Lower lobe of right lung (tissue), 2 donors: ENCODE data around the gene AK9. TPM values are rescaled to one million over a fixed set of nuclear protein-coding genes. Genes with fewer than 3 reads are reported as not detected.

ENCODE experiments used
- ATAC-seq, 2 donors: fragments of 200-7000 bp; cut with Tn5 transposase; one replicate each; pipeline ENCODE4 v1.9.1; 2020 to 2022; ENCODE audit warnings: mild to moderate bottlenecking in 2 of 2, moderate library complexity in 2 of 2
- DNase-seq: peaks from one replicate; pipeline ENCODE4 v3.0.0-alpha.2; 2020
- H3K27ac ChIP-seq: fragments of 200-600 bp; one replicate; pipeline ENCODE4 v1.8.0; 2022
- H3K27me3 ChIP-seq: fragments of 200-600 bp; one replicate; pipeline ENCODE4 v1.8.0; 2022; ENCODE audit warnings: low read depth
- H3K36me3 ChIP-seq: fragments of 200-600 bp; one replicate; pipeline ENCODE4 v1.8.0; 2022; ENCODE audit warnings: mild to moderate bottlenecking
- H3K4me1 ChIP-seq: fragments of 200-600 bp; one replicate; pipeline ENCODE4 v1.8.0; 2022
- H3K4me3 ChIP-seq: fragments of 200-600 bp; one replicate; pipeline ENCODE4 v1.8.0; 2022; ENCODE audit warnings: mild to moderate bottlenecking
- H3K9me3 ChIP-seq: fragments of 200-600 bp; one replicate; pipeline ENCODE4 v1.8.0; 2022
- CTCF ChIP-seq: fragments of 200-600 bp; IDR thresholded peaks from one replicate; pipeline ENCODE4 v1.8.0; 2022; ENCODE audit warnings: antibody characterized with exemption, mild to moderate bottlenecking
- intact Hi-C: fragments of 100-400 bp; cut with DNase I; formaldehyde crosslinking; loops from one replicate; pipeline ENCODE4 v1.11.0; 2022
- total RNA-seq: library from RNA; stranded (reverse); fragmentation: NEBNext Ultra II Directional; extraction: Animal tissue kit (Norgen Biotek cat#: 25700); gene quantifications from one replicate; pipeline ENCODE4 v1.2.1, GENCODE V29; 2021
- donor health status: DM: no; HTN: yes; CAD: no; lungs with severe emphysema.

AK9 gene
- total RNA-seq, 1 donor from 2014 or later = 13.9 TPM

GRCh38 chr6:109696355-109696754 lies 5.4 kb upstream of the AK9 start:
- H3K4me1 ChIP-seq = peaks cover 28% of the 10 kb centered on the region
- no peak for DNase-seq
- ATAC-seq = no peak
- H3K27me3 ChIP-seq = no peaks in the 10 kb centered on the region
- TF ChIP-seq CTCF = no peak
- intact Hi-C loops = no loop called here
- H3K4me3 ChIP-seq = no peak overlapping the region
- no peaks in the 10 kb centered on the region for H3K9me3 ChIP-seq
- H3K36me3 ChIP-seq = no peaks in the 10 kb centered on the region
- H3K27ac ChIP-seq = no peak overlapping the region

GRCh38 chr6:109695468-109695867 lies 4.5 kb upstream of the AK9 start:
- no peak for DNase-seq
- intact Hi-C loops = no loop called here
- no peak for TF ChIP-seq CTCF

GRCh38 chr6:109693111-109693510 lies 2.1 kb upstream of the AK9 start:
- Histone ChIP-seq H3K27me3 (no peaks in the 10 kb centered on the region), H3K27ac (no peak overlapping the region), H3K4me1 (peaks cover 27% of the 10 kb centered on the region), H3K9me3 (no peaks in the 10 kb centered on the region), H3K36me3 (no peaks in the 10 kb centered on the region), H3K4me3 (peak overlapping the region; percentile 87)
- DNase-seq (no peak), ATAC-seq (no peak)
- intact Hi-C loops = no loop called here
- TF ChIP-seq CTCF = no peak

More at GRCh38 chr6:109695468-109695867, 4.5 kb upstream of the AK9 start:
- Histone ChIP-seq H3K4me3 (no peak overlapping the region), H3K9me3 (no peaks in the 10 kb centered on the region), H3K4me1 (peaks cover 22% of the 10 kb centered on the region), H3K27me3 (no peaks in the 10 kb centered on the region), H3K27ac (no peak overlapping the region), H3K36me3 (no peaks in the 10 kb centered on the region)
- no peak for ATAC-seq

- Histone ChIP-seq H3K4me1 (peaks cover 27% of the 10 kb centered on the region), H3K4me3 (peak overlapping the region; percentile 87), H3K27me3 (no peaks in the 10 kb centered on the region), H3K36me3 (no peaks in the 10 kb centered on the region), H3K27ac (peak overlapping the region; percentile 85), H3K9me3 (no peaks in the 10 kb centered on the region)
- intact Hi-C loops = no loop called here
- TF ChIP-seq CTCF = no peak
- DNase-seq = peak; percentile 84
- ATAC-seq = peak; percentile 83 to 87
Measured at GRCh38 chr6:109690373-109690736, 647 bp downstream of the AK9 start.

- Histone ChIP-seq H3K36me3 (no peaks in the 10 kb centered on the region), H3K4me1 (peaks cover 15% of the 10 kb centered on the region), H3K9me3 (no peaks in the 10 kb centered on the region), H3K27ac (no peak overlapping the region), H3K4me3 (no peak overlapping the region), H3K27me3 (no peaks in the 10 kb centered on the region)
- DNase-seq (peak; percentile 45), ATAC-seq (peak in 1 of 2 donors; percentile 4)
- intact Hi-C loops = no loop called here
- no peak for TF ChIP-seq CTCF
Measured at GRCh38 chr6:109687271-109687761, 3.7 kb downstream of the AK9 start.
